Activated CD8-positive, alpha-beta memory T cell treated with anti-CD3 and anti-CD28 coated beads for 1 hour (primary cell): ENCODE data around the gene KDM4C.
"Not testable (repeated sequence)": the region's sequence is repeated elsewhere in the genome, so short reads cannot be mapped to it uniquely, and the experiment has no call there.

ENCODE experiments used
- DNase-seq, 2 donors: peaks; one replicate each; pipeline ENCODE4 v3.0.0-alpha.2; 2020; ENCODE audit warnings: low read depth in 1 of 2; ENCODE audit errors: extremely low read depth in 1 of 2

Gene KDM4C

GRCh38 chr9:6802926-6803325 is 45.2 kb downstream of the KDM4C start:
- DNase-seq: no peak

GRCh38 chr9:6805532-6805931 is 47.8 kb downstream of the KDM4C start:
- no peak for DNase-seq

- not testable (repeated sequence) for DNase-seq
Measured at GRCh38 chr9:6806318-6806717, 48.5 kb downstream of the KDM4C start.

GRCh38 chr9:6807669-6808068 is 49.9 kb downstream of the KDM4C start:
- DNase-seq: not testable (repeated sequence)

GRCh38 chr9:6811436-6811835 is 53.7 kb downstream of the KDM4C start:
- no peak for DNase-seq

- DNase-seq: no peak
Measured at GRCh38 chr9:6816581-6816980, 58.8 kb downstream of the KDM4C start.

- no peak for DNase-seq
Measured at GRCh38 chr9:6818292-6818922, 60.6 kb downstream of the KDM4C start.

GRCh38 chr9:6819112-6819511 is 61.3 kb downstream of the KDM4C start:
- no peak for DNase-seq

GRCh38 chr9:6819529-6819928 is 61.8 kb downstream of the KDM4C start:
- no peak for DNase-seq

- no peak for DNase-seq
Measured at GRCh38 chr9:6822696-6823095, 64.9 kb downstream of the KDM4C start.

GRCh38 chr9:6827439-6828145 is 69.8 kb downstream of the KDM4C start:
- DNase-seq: no peak

- no peak for DNase-seq
Measured at GRCh38 chr9:6829027-6829426, 71.3 kb downstream of the KDM4C start.

- DNase-seq: no peak
Measured at GRCh38 chr9:6829536-6829935, 71.8 kb downstream of the KDM4C start.

GRCh38 chr9:6833518-6834192 is 75.9 kb downstream of the KDM4C start:
- no peak for DNase-seq

- DNase-seq: no peak
Measured at GRCh38 chr9:6834306-6834705, 76.5 kb downstream of the KDM4C start.

- no peak for DNase-seq
Measured at GRCh38 chr9:6838158-6838557, 80.4 kb downstream of the KDM4C start.

- no peak for DNase-seq
Measured at GRCh38 chr9:6842584-6842947, 84.8 kb downstream of the KDM4C start.

- no peak for DNase-seq
Measured at GRCh38 chr9:6843742-6844141, 86.0 kb downstream of the KDM4C start.

GRCh38 chr9:6844267-6844666 is 86.5 kb downstream of the KDM4C start:
- DNase-seq: no peak

- DNase-seq: no peak
Measured at GRCh38 chr9:6845128-6845826, 87.5 kb downstream of the KDM4C start.

GRCh38 chr9:6845880-6846279 is 88.1 kb downstream of the KDM4C start:
- no peak for DNase-seq
